Smooth muscle cell (in vitro differentiated cells): ENCODE data around the gene PSME3. TPM values are rescaled to one million over a fixed set of nuclear protein-coding genes. Genes with fewer than 3 reads are reported as not detected.

Experiments
- DNase-seq: peaks from one replicate; lab custom pipeline; 2025; ENCODE audit not compliant: unreplicated experiment; lab: John Stamatoyannopoulos, UW
- H2AFZ ChIP-seq: fragments of 200-600 bp; sonication (generic); 2 replicates; pipeline ENCODE4 v1.6.0; 2016; ENCODE audit warnings: antibody characterized with exemption, low read depth, mild to moderate bottlenecking
- H3F3A ChIP-seq: fragments of 200-600 bp; sonication (generic); 2 replicates; pipeline ENCODE4 v1.6.0; 2017; ENCODE audit warnings: antibody characterized with exemption, low read depth
- H3K27ac ChIP-seq: fragments of 200-600 bp; sonication (generic); 2 replicates; pipeline ENCODE4 v1.5.1; 2016; ENCODE audit warnings: low read depth, mild to moderate bottlenecking
- H3K27me3 ChIP-seq: fragments of 200-600 bp; sonication (generic); 2 replicates; pipeline ENCODE4 v1.6.1; 2016; ENCODE audit warnings: low read depth, mild to moderate bottlenecking
- H3K36me3 ChIP-seq: fragments of 200-600 bp; sonication (generic); 2 replicates; pipeline ENCODE4 v1.5.1; 2016; ENCODE audit warnings: low read depth
- H3K4me1 ChIP-seq: fragments of 200-600 bp; sonication (generic); 2 replicates; pipeline ENCODE4 v1.5.1; 2016; ENCODE audit warnings: low read depth
- H3K4me2 ChIP-seq: fragments of 200-600 bp; sonication (generic); 2 replicates; pipeline ENCODE4 v1.6.0; 2016; ENCODE audit warnings: mild to moderate bottlenecking
- H3K4me3 ChIP-seq: fragments of 200-600 bp; sonication (generic); 2 replicates; pipeline ENCODE4 v1.5.1; 2016; ENCODE audit warnings: mild to moderate bottlenecking
- H3K79me2 ChIP-seq: fragments of 200-600 bp; sonication (generic); 2 replicates; pipeline ENCODE4 v1.6.0; 2016; ENCODE audit warnings: low read depth, mild to moderate bottlenecking
- H3K9ac ChIP-seq: fragments of 200-600 bp; sonication (generic); 2 replicates; pipeline ENCODE4 v1.6.0; 2016; ENCODE audit warnings: low read depth
- H3K9me3 ChIP-seq: fragments of 200-600 bp; sonication (generic); replicated peaks from 2 replicates; pipeline ENCODE4 v1.5.1; 2016; ENCODE audit warnings: low read depth
- H4K20me1 ChIP-seq: fragments of 200-600 bp; sonication (generic); 2 replicates; pipeline ENCODE4 v1.6.0; 2016; ENCODE audit warnings: low read depth
- CTCF ChIP-seq: fragments of 200-600 bp; sonication (generic); IDR thresholded peaks from 2 replicates; pipeline ENCODE4 v1.5.1; 2017; ENCODE audit warnings: borderline replicate concordance, mild to moderate bottlenecking, antibody characterized with exemption; ENCODE audit not compliant: insufficient read depth, poor library complexity, severe bottlenecking
- WGBS: methylation state at CpG from one replicate; pipeline ENCODE4 v1.1.7; 2016; ENCODE audit warnings: low lambda C conversion rate; 5-methylcytosine and 5-hydroxymethylcytosine counted together
- polyA plus RNA-seq: library from polyadenylated mRNA; unstranded; fragments of >200 nt; fragmentation: Nextera tagmentation; extraction: Ambion mirVana; gene quantifications from 2 replicates; pipeline ENCODE4 v1.2.1, GENCODE V29; 2016
- total RNA-seq: library from RNA; depleted of rRNA; stranded (reverse); fragments of >200 nt; gene quantifications from 2 replicates; pipeline ENCODE4 v1.2.3, GENCODE V29; 2014

The PSME3 gene
- total and polyA plus RNA-seq, 2 experiments from 2014 or later, result 67.1 to 85.3 TPM

DNA sequence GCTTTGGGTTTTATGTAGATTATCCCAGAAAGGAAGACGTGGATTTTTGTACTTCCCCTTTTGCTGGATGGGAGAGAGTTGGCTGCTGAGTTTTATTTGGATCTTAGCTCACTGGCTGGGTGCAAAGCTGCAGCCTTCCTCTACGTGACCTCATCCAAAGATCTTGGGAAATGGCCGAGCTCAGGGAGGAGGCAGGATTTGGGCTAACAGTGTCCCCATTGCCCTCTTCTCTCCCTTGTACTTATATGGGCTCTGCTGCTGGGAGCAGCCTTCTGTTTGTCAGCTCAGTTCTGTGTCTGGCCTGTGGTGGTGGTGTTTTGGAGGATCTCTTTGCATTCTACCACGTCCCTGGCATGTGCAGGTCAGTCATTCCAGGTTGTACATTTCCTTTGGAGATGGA is 19.8 kb downstream of the PSME3 start:
- Histone ChIP-seq H2AFZ (no peak overlapping the region), H3F3A (no peaks in the 10 kb centered on the region), H3K4me2 (no peak overlapping the region), H4K20me1 (no peaks in the 10 kb centered on the region), H3K79me2 (no peaks in the 10 kb centered on the region), H3K4me3 (no peak overlapping the region), H3K4me1 (no peaks in the 10 kb centered on the region), H3K27ac (no peak overlapping the region), H3K27me3 (peaks cover 3% of the 10 kb centered on the region), H3K36me3 (no peaks in the 10 kb centered on the region), H3K9me3 (no peaks in the 10 kb centered on the region), H3K9ac (no peak overlapping the region)
- TF ChIP-seq CTCF, result no peak
- DNase-seq, result no peak
- 84% methylated on average over 4 of the region's 4 CpGs for WGBS

DNA sequence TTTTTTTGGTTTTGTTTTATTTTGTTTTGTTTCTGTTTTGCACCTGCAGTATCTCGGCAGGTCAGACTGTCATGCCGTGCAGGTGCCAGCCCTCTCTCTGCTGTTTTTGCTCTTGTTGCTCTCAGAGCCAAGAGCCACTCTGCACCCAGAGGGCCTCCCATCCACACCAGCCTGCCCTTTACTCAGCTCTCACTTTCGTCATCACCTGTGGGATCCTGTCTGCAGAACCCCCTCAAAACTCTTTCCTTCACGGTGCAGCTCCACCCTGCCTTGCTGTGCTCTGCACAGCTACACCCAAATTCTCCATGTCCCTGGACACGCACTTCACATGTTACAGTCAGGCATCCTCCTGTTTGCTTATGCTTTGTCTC is 20.4 kb downstream of the PSME3 start:
- H3K27me3 ChIP-seq, result peaks cover 3% of the 10 kb centered on the region
- TF ChIP-seq CTCF, result no peak
- H3F3A ChIP-seq, result no peaks in the 10 kb centered on the region
- H3K9me3 ChIP-seq, result no peaks in the 10 kb centered on the region
- no peak overlapping the region for H3K4me3 ChIP-seq
- no peak overlapping the region for H3K27ac ChIP-seq
- H3K79me2 ChIP-seq, result no peaks in the 10 kb centered on the region
- 97% methylated on average over 5 of the region's 5 CpGs for WGBS
- no peaks in the 10 kb centered on the region for H3K36me3 ChIP-seq
- H2AFZ ChIP-seq, result no peak overlapping the region
- H3K9ac ChIP-seq, result no peak overlapping the region
- H4K20me1 ChIP-seq, result no peaks in the 10 kb centered on the region
- DNase-seq, result no peak
- no peaks in the 10 kb centered on the region for H3K4me1 ChIP-seq
- no peak overlapping the region for H3K4me2 ChIP-seq

DNA sequence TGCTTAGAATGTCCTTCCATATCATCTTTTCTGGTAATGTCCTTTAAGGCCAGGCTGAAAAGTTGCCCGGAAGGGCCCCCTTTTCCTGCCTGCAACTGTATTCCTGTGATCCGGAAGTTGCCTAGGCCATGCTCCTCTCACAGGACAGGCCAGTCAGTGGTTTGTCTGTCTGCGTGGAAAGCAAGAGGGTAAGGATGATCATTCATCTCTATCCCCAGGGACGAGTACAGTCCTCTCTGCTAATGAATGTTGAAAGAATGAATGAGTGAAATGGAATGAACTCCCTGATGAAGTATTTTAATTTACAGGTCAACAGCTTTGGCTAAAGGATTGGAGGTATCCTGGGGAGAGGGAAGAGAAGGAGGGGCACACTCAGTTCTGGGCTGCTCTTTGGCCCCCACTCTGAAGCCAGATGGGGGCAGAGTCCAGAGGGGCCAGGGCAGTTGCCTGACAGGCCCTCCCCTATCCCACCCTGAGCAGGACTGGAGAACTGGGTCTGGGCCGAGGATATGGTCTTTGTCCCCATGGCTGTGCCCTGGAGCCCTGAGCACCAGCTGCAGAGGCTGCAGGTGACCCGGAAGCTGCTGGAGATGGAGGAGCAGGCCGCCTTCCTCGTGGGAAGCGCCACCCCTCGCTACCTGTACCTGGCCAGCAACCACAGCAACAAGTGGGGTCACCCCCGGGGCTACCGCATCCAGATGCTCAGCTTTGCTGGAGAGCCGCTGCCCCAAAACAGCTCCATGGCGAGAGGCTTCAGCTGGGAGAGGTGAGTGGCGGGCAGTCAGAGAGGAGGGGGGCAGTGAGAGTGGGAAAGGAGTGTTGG is 21.0 kb downstream of the PSME3 start:
- H3K9ac ChIP-seq, result no peak overlapping the region
- H3K4me2 ChIP-seq, result no peak overlapping the region
- H3K27me3 ChIP-seq, result peaks cover 3% of the 10 kb centered on the region
- H3K4me3 ChIP-seq, result no peak overlapping the region
- no peaks in the 10 kb centered on the region for H3F3A ChIP-seq
- H3K27ac ChIP-seq, result no peak overlapping the region
- DNase-seq, result no peak
- H4K20me1 ChIP-seq, result no peaks in the 10 kb centered on the region
- H2AFZ ChIP-seq, result no peak overlapping the region
- H3K36me3 ChIP-seq, result no peaks in the 10 kb centered on the region
- no peaks in the 10 kb centered on the region for H3K9me3 ChIP-seq
- WGBS, result 93% methylated on average over 14 of the region's 15 CpGs
- no peaks in the 10 kb centered on the region for H3K4me1 ChIP-seq
- H3K79me2 ChIP-seq, result no peaks in the 10 kb centered on the region
- TF ChIP-seq CTCF, result no peak
